ENCODE results near the gene LGSN. TPM values are rescaled to one million over a fixed set of nuclear protein-coding genes. Genes with fewer than 3 reads are reported as not detected.
"Not testable (repeated sequence)": the region's sequence is repeated elsewhere in the genome, so short reads cannot be mapped to it uniquely, and the experiment has no call there.

The LGSN gene
- total RNA-seq, 2 experiments from 2014 or later = 0.09 to 0.18 TPM

DNA sequence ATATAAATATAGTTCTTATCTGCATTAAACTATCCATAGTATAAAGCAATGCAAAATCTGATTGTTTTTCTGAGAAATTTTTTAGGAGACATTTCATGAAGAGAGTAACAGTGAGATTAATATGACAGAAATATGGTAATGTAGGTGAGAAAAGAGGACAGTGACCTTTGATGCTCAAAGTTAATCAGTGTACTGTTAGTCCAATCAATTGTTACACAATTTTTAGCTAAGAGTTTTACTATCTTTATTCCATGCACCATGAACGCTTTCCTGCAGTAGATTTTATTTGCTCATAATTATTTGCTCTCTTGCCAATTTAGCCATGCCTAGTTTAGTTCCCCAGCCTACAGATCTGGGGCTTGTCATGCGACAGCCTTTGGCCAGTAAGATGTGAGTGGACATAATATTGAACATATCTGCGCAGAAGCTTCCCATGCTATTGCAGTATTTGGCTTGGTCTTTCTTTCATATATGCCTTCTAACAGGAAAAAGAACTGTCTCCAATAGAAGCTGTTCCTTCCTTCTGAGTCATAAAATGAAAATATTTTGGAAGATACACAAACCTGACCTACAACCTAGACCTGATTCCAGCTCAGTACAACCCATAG, 69.8 kb downstream of the LGSN start:
- H3K4me3 Mint-ChIP-seq = no peak overlapping the region
- CTCF ChIA-PET = no interaction called here
- no peak overlapping the region for H3K27ac Mint-ChIP-seq
- DNase-seq (no peak), ATAC-seq (no peak)
- H3K36me3 Mint-ChIP-seq = no peaks in the 10 kb centered on the region
- no peaks in the 10 kb centered on the region for H3K9me3 Mint-ChIP-seq (ENCODE audit: low read depth)
- no peaks in the 10 kb centered on the region for H3K27me3 Mint-ChIP-seq
- H3K4me1 Mint-ChIP-seq = no peaks in the 10 kb centered on the region

- CTCF ChIA-PET = interaction anchor here (0.9 kb wide), 1 partner anchor 55 kb away, joined by 3 read pairs; no protein-coding TSS in a partner anchor
- no peak for ATAC-seq
- no peaks in the 10 kb centered on the region for H3K9me3 Mint-ChIP-seq (ENCODE audit: low read depth)
- no peak overlapping the region for H3K27ac Mint-ChIP-seq
- no peaks in the 10 kb centered on the region for H3K4me1 Mint-ChIP-seq
- no peaks in the 10 kb centered on the region for H3K36me3 Mint-ChIP-seq
- no peaks in the 10 kb centered on the region for H3K27me3 Mint-ChIP-seq
- no peak overlapping the region for H3K4me3 Mint-ChIP-seq
- DNase-seq = no peak
Measured at GRCh38 chr6:63246581-63246980, 73.2 kb downstream of the LGSN start.

DNA sequence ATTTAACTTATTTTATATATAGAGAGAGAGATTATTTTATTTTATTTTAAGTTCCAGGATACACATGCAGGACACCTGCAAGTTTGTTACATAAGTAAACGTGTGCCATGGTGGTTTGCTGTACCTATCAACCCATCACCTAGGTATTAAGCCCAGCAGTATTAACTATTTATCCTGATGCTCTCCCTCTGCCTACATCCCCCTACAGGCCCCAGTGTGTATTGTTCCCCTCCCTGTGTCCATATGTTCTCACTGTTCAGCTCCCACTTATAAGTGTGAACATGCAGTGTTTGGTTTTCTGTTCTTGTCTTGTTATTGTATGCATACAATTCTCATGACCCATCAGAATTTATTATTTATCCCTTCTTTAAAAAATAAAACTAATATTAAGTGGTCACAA, 73.9 kb downstream of the LGSN start:
- Mint-ChIP-seq H3K4me3 (no peak overlapping the region), H3K4me1 (no peaks in the 10 kb centered on the region), H3K36me3 (no peaks in the 10 kb centered on the region), H3K27me3 (no peaks in the 10 kb centered on the region), H3K27ac (no peak overlapping the region), H3K9me3 (ENCODE audit: low read depth) (no peaks in the 10 kb centered on the region)
- no peak for ATAC-seq
- no peak for DNase-seq
- CTCF ChIA-PET = no interaction called here

DNA sequence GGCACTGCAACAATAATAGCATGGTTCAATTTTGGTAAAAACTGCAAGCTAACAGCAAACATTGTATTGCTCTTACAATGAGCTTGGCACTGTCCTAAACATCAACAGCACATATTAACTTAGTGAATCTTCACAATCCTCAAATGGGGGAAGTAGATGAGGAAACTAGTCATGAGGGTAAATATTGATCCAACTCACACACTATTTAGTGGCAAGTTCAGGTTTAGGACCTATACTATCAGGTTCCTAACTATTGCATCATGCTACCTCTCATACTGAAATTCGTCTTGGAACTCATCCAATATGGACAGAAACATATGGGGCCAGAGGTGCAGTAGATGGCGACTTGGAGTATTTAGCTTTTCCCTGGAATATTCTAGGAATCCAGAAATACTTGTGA, 74.4 kb downstream of the LGSN start:
- H3K27me3 Mint-ChIP-seq = no peaks in the 10 kb centered on the region
- DNase-seq (no peak), ATAC-seq (no peak)
- CTCF ChIA-PET = no interaction called here
- no peaks in the 10 kb centered on the region for H3K4me1 Mint-ChIP-seq
- H3K4me3 Mint-ChIP-seq = no peak overlapping the region
- H3K27ac Mint-ChIP-seq = no peak overlapping the region
- no peaks in the 10 kb centered on the region for H3K36me3 Mint-ChIP-seq
- H3K9me3 Mint-ChIP-seq (ENCODE audit: low read depth) = no peaks in the 10 kb centered on the region

- DNase-seq = no peak
- H3K27ac Mint-ChIP-seq = no peak overlapping the region
- no peaks in the 10 kb centered on the region for H3K4me1 Mint-ChIP-seq
- no peak overlapping the region for H3K4me3 Mint-ChIP-seq
- H3K36me3 Mint-ChIP-seq = no peaks in the 10 kb centered on the region
- ATAC-seq = no peak
- H3K9me3 Mint-ChIP-seq (ENCODE audit: low read depth) = peaks cover 7% of the 10 kb centered on the region
- H3K27me3 Mint-ChIP-seq = no peaks in the 10 kb centered on the region
- CTCF ChIA-PET = no interaction called here
Measured at GRCh38 chr6:63236398-63236817, 83.4 kb downstream of the LGSN start.

GRCh38 chr6:63230511-63230910, 89.3 kb downstream of the LGSN start:
- ATAC-seq; H3K27ac Mint-ChIP-seq; H3K27me3 Mint-ChIP-seq; H3K4me3 Mint-ChIP-seq; CTCF ChIA-PET; H3K9me3 Mint-ChIP-seq (ENCODE audit: low read depth); H3K4me1 Mint-ChIP-seq; H3K36me3 Mint-ChIP-seq; DNase-seq: not testable (repeated sequence)

DNA sequence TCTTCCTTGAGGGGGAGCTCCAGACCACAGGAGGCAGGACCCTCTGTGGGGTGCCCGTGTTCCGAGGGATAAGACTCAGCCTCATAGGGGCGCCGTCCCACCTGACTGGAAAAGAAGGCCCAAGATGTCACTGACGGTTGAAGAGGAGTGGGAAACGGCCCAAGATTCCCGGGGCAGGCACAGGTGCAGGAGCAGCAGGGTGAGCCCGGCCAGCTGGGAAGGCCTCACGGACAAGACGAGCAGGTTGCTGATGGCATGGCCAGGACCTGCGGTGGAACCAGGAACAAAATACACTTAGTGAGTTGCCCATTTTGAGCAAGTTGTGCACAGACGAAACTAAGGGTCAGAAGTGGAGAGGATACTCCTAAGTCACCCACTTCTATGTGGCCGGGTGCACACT, 89.8 kb downstream of the LGSN start:
- H3K4me3 Mint-ChIP-seq; H3K9me3 Mint-ChIP-seq (ENCODE audit: low read depth); CTCF ChIA-PET; H3K27ac Mint-ChIP-seq; H3K4me1 Mint-ChIP-seq; DNase-seq; ATAC-seq; H3K27me3 Mint-ChIP-seq; H3K36me3 Mint-ChIP-seq: not testable (repeated sequence)

- CTCF ChIA-PET; H3K4me1 Mint-ChIP-seq; H3K36me3 Mint-ChIP-seq; H3K9me3 Mint-ChIP-seq (ENCODE audit: low read depth); DNase-seq; H3K27ac Mint-ChIP-seq; ATAC-seq; H3K4me3 Mint-ChIP-seq; H3K27me3 Mint-ChIP-seq: not testable (repeated sequence)
Measured at GRCh38 chr6:63227928-63228894, 91.6 kb downstream of the LGSN start.

DNA sequence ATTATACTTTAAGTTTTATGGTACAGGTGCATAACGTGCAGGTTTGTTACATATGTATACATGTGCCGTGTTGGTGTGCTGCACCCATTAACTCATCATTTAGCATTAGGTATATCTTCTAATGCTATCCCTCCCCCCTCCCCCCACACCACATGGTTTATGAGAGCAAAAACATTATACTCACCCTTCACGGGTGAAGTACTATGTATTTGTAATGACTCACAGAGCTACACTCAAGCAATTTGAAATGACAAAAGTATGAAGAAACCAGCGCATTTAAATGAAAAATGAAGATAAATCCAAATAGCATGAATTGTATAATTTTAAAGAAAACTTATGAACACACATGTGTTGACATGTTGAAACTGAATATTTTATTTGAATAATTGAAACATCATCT, 93.8 kb downstream of the LGSN start:
- CTCF ChIA-PET; DNase-seq; H3K36me3 Mint-ChIP-seq; H3K4me3 Mint-ChIP-seq; H3K27me3 Mint-ChIP-seq; H3K9me3 Mint-ChIP-seq (ENCODE audit: low read depth); H3K27ac Mint-ChIP-seq; ATAC-seq; H3K4me1 Mint-ChIP-seq: not testable (repeated sequence)

Other genes starting within 250 kb of the LGSN start
- under 1 TPM; 0.67 to 0.68 TPM for gene FKBP1C, start 108.5 kb downstream of the LGSN start, total RNA-seq

Data from activated CD8-positive, alpha-beta memory T cell treated with anti-CD3 and anti-CD28 coated beads, Interleukin-2, amount 10 ng/mL, durations not matched to agents 7 days and 5 days (primary cell).